Caco-2 (cell line): ENCODE measurements around the gene ARFIP1. TPM values are rescaled to one million over a fixed set of nuclear protein-coding genes. Genes with fewer than 3 reads are reported as not detected.

Experiments used
- BruUV-seq: library from RNA; stranded (reverse); fragments of 400-500 nt; replicated peaks from 2 replicates; lab custom pipeline; 2021; lab: Mats Ljungman, UMichigan
- CTCF ChIA-PET: fragments of 300-600 bp; sonication (Branson Sonifier 250); formaldehyde crosslinking; loops from one replicate; lab custom pipeline; 2022; ENCODE audit warnings: antibody characterized with exemption; lab: Charles Lee
- POLR2A ChIA-PET: fragments of 300-600 bp; sonication (Branson Sonifier 250); formaldehyde crosslinking; loops from one replicate; lab custom pipeline; 2022; ENCODE audit warnings: antibody characterized with exemption; lab: Charles Lee
- DNase-seq, 2 experiments: peaks; one replicate each; pipeline versions ENCODE4 v3.0.0 to v3.0.0-alpha.2; 2020 to 2022
- H3K27me3 ChIP-seq: replicated peaks from 2 replicates; pipeline ENCODE4 v1.6.0; 2011; ENCODE audit warnings: low read length; ENCODE audit not compliant: control insufficient read depth, insufficient read depth
- H3K36me3 ChIP-seq: 2 replicates; pipeline ENCODE4 v1.5.1; 2011; ENCODE audit warnings: low read length; ENCODE audit not compliant: control insufficient read depth, insufficient read depth
- H3K4me1 ChIP-seq: fragments of 250-450 bp; sonication (Bioruptor Pico); 2 replicates; pipeline ENCODE4 v1.5.1; 2020; ENCODE audit warnings: mild to moderate bottlenecking
- H3K4me3 ChIP-seq: 2 replicates; pipeline ENCODE4 v1.5.1; 2011; ENCODE audit warnings: low read depth, mild to moderate bottlenecking, control low read depth, low read length
- H3K9me3 ChIP-seq: fragments of 250-450 bp; sonication (Bioruptor Pico); 2 replicates; pipeline ENCODE4 v1.5.1; 2020; ENCODE audit warnings: mild to moderate bottlenecking, moderate library complexity
- H3K27ac Mint-ChIP-seq: one replicate; pipeline ENCODE4 v1.8.0; 2022; ENCODE audit warnings: mixed read lengths; ENCODE audit not compliant: unreplicated experiment
- H3K27me3 Mint-ChIP-seq: one replicate; pipeline ENCODE4 v1.8.0; 2022; ENCODE audit warnings: mixed read lengths; ENCODE audit not compliant: insufficient read depth, unreplicated experiment
- H3K36me3 Mint-ChIP-seq: one replicate; pipeline ENCODE4 v1.8.0; 2022; ENCODE audit warnings: mild to moderate bottlenecking, mixed read lengths; ENCODE audit not compliant: insufficient read depth, unreplicated experiment
- H3K4me1 Mint-ChIP-seq: one replicate; pipeline ENCODE4 v1.8.0; 2022; ENCODE audit warnings: low read depth, mixed read lengths; ENCODE audit not compliant: unreplicated experiment
- H3K4me3 Mint-ChIP-seq: one replicate; pipeline ENCODE4 v1.8.0; 2022; ENCODE audit warnings: mild to moderate bottlenecking, moderate library complexity, mixed read lengths; ENCODE audit not compliant: unreplicated experiment
- H3K9me3 Mint-ChIP-seq: one replicate; pipeline ENCODE4 v1.8.0; 2022; ENCODE audit warnings: mixed read lengths; ENCODE audit not compliant: unreplicated experiment
- intact Hi-C: fragments of 100-400 bp; cut with micrococcal nuclease; formaldehyde crosslinking; loops from one replicate; pipeline ENCODE4 v1.10.0; 2022; ENCODE audit not compliant: unreplicated experiment
- total RNA-seq: library from RNA; stranded (reverse); gene quantifications from 2 replicates; pipeline ENCODE4 v1.2.3, GENCODE V29; 2022
- TF ChIP-seq, protein P1 (sequence below), 2 experiments: fragments of 200-600 bp in 1 of 2; IDR thresholded peaks; 1 replicate in 1 of 2; 2 replicates in 1 of 2; pipeline versions ENCODE4 v1.5.1 to v1.8.0; 2011 to 2022; ENCODE audit warnings: antibody characterized with exemption in 1 of 2, control low read depth in 1 of 2, inconsistent platforms in 1 of 2, low read depth in 1 of 2, low read length in 1 of 2, mild to moderate bottlenecking in 1 of 2, moderate library complexity in 1 of 2; ENCODE audit not compliant: insufficient read depth in 1 of 2, severe bottlenecking in 1 of 2, unreplicated experiment in 1 of 2

Gene ARFIP1
- total RNA-seq, 1 experiment from 2014 or later = 31.9 TPM

DNA sequence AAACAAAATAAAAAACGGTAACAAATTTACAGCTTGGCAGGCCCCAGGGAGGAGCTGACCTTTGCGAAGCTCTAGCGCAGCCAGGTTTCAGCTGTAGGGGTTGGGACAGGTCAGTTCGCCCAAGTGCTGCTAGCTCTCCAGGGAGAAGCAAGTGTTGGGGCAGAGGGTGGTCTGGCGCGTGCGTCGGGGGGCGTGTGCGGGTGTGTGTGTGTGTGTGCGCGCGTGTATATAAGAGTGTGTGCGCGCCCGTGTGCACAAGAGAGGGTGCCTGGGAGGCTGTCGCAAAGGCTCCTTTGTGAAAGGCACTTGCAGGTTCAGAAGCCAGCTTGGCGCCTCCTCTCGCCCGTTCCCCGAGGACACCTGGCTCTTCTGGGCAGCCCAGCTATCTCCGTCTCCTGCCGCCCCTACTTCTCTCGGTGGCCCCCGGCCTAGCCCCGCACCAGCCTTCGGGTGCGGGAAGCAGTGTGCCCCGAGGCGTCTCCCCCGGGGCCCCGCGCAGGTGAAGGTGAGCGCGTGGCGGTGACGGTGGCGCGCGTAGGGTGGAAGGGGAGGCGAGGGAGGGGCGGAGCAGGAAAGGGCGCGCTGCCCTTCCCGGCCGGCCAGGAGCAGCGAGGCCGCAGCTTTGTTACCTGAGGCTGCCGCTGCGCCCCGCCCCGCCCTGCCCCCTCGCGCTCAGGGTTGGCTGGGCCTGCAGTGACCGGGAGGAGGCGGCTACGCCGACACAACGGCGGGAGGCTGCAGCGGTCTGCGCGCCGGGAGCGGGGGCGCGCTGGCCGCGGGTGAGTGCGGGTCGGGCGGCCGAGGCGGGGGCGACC lies 156.1 kb downstream of the ARFIP1 start, which contains the start of gene FHDC1:
FHDC1 (plus strand) TSS at position 693 of the 815 bp plus-strand sequence. CDS start 6,735 bp downstream, outside the sequence.
- Mint-ChIP-seq H3K36me3 (peaks cover 14% of the 10 kb centered on the region), H3K4me3 (peak within 1 kb of the TSS; percentile 80), H3K27ac (peak within 1 kb of the TSS; percentile 32), H3K4me1 (peaks cover 7% of the 10 kb centered on the region), H3K9me3 (no peaks in the 10 kb centered on the region), H3K27me3 (peaks cover 4% of the 10 kb centered on the region)
- CTCF ChIA-PET = interaction anchor here (0.8 to 1.2 kb wide), 4 partner anchors 93 to 192 kb away, joined by 3 to 9 read pairs (median 6); partner anchors contain the start of gene TIGD4
- H3K4me3 ChIP-seq = peak within 1 kb of the TSS; percentile 60
- POLR2A ChIA-PET = interaction anchor here (0.6 to 1.5 kb wide), 4 partner anchors 33 to 552 kb away, joined by 3 to 4 read pairs (median 3); no protein-coding TSS in a partner anchor
- TSS peak; percentile 77 for BruUV-seq
- no peaks in the 10 kb centered on the region for H3K4me1 ChIP-seq
- TF ChIP-seq, protein P1, sequence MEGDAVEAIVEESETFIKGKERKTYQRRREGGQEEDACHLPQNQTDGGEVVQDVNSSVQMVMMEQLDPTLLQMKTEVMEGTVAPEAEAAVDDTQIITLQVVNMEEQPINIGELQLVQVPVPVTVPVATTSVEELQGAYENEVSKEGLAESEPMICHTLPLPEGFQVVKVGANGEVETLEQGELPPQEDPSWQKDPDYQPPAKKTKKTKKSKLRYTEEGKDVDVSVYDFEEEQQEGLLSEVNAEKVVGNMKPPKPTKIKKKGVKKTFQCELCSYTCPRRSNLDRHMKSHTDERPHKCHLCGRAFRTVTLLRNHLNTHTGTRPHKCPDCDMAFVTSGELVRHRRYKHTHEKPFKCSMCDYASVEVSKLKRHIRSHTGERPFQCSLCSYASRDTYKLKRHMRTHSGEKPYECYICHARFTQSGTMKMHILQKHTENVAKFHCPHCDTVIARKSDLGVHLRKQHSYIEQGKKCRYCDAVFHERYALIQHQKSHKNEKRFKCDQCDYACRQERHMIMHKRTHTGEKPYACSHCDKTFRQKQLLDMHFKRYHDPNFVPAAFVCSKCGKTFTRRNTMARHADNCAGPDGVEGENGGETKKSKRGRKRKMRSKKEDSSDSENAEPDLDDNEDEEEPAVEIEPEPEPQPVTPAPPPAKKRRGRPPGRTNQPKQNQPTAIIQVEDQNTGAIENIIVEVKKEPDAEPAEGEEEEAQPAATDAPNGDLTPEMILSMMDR (IDR thresholded peaks at IDR 0.05; ENCODE audit: insufficient read depth in 1 of 2, low read depth in 1 of 2, low read length in 1 of 2, severe bottlenecking in 1 of 2, unreplicated experiment in 1 of 2) = peak in 1 of 2 experiments; percentile 27
- peak; percentile 81 to 86 for DNase-seq
- intact Hi-C loops = loop anchor here (1.0 to 5.0 kb wide), 7 partner anchors 15 to 192 kb away; no protein-coding TSS in a partner anchor
- no peaks in the 10 kb centered on the region; the same call in 1 of the 2 replicates for H3K27me3 ChIP-seq
- H3K36me3 ChIP-seq = no peaks in the 10 kb centered on the region
- H3K9me3 ChIP-seq = no peaks in the 10 kb centered on the region

DNA sequence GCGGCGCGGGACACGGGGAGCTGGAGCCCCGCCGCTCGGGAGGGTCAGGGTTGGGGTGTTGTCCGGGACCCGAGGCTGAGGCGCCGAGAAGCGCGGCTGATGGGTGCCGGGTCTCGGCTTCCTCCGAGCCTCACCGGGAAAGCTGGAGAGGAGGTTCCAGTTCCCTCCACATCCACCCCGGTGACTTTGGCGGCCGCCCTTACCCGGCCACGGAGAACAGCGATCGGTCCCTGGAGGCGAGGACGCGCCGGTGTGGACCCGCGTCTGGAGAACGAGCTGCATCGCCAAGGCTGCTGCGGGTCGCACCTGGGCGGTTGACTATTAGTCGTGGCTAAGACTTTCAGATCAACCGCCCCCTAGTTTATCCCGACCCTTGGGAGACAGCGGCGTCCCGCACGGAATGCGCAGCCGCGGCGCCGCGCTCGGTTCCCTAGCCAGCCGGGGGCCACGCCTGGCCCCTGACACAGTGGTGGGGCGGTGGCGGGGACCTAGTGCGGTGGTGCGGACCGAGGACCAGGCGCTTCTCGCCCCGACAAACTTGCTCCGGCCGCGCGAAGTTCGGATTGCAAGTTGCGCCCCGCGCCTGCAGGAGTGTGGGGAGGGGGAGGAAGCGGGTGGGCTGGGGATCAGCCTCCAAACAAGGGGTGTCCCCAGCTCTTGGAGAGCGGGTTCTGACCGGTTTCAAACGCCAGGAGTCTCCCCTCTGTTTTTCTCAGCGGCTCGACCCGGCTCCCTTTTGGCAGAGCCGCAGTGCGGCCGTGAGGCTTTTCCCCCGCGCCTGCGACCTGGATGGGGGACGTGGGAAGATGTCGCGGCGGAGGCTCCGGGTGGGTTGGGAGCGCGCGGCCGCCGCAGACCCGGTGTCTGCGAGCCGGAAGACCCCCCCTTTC lies 156.9 kb downstream of the ARFIP1 start:
- Histone ChIP-seq H3K9me3 (no peaks in the 10 kb centered on the region), H3K4me3 (peak overlapping the region; percentile 60), H3K4me1 (no peaks in the 10 kb centered on the region), H3K36me3 (no peaks in the 10 kb centered on the region), H3K27me3 (no peaks in the 10 kb centered on the region; the same call in 1 of the 2 replicates)
- POLR2A ChIA-PET = interaction anchor here (0.9 to 1.5 kb wide), 2 partner anchors 35 to 191 kb away, joined by 3 to 4 read pairs; no protein-coding TSS in a partner anchor
- Mint-ChIP-seq H3K4me1 (peaks cover 7% of the 10 kb centered on the region), H3K27ac (no peak overlapping the region), H3K4me3 (peak overlapping the region; percentile 80), H3K9me3 (no peaks in the 10 kb centered on the region), H3K27me3 (peaks cover 4% of the 10 kb centered on the region), H3K36me3 (peaks cover 14% of the 10 kb centered on the region)
- CTCF ChIA-PET = interaction anchor here (1.2 kb wide), 1 partner anchor 158 kb away, joined by 3 read pairs; the partner anchor contains the start of gene TIGD4
- TF ChIP-seq, protein P1 (IDR thresholded peaks at IDR 0.05; ENCODE audit: insufficient read depth in 1 of 2, low read depth in 1 of 2, low read length in 1 of 2, severe bottlenecking in 1 of 2, unreplicated experiment in 1 of 2) = no peak
- no TSS peak for BruUV-seq
- intact Hi-C loops = loop anchor here (1.0 to 5.0 kb wide), 7 partner anchors 15 to 192 kb away; no protein-coding TSS in a partner anchor
- peak; percentile 39 to 48 for DNase-seq
